T47D (cell line): ENCODE results near the gene CD79B.

ENCODE experiments used
- DNase-seq, 2 experiments: peaks; one replicate each; pipeline versions ENCODE4 v3.0.0 to v3.0.0-alpha.2; 2011 to 2012; ENCODE audit warnings: low read depth in 1 of 2, low spot score in 1 of 2
- JUND ChIP-seq: IDR thresholded peaks from 2 replicates; pipeline ENCODE4 v1.6.1; 2012; ENCODE audit warnings: low read depth
- in situ Hi-C: cut with HindIII; loops from 2 replicates; pipeline ENCODE4 v1.10.0; 2016; ENCODE audit warnings: low sequenced_read_pairs, low pct_unique_long_range_greater_than_20kb

The CD79B gene

GRCh38 chr17:63931981-63932561 is at the start of gene CD79B:
CD79B (minus strand) TSS chr17:63932331; CDS start chr17:63932261, 70 bp downstream.
- in situ Hi-C loops: no loop called here
- TF ChIP-seq JUND: no peak
- no peak for DNase-seq

GRCh38 chr17:63978272-63979200 is 46.4 kb upstream of the CD79B start:
- TF ChIP-seq JUND: no peak

GRCh38 chr17:63976702-63977101 is 44.6 kb upstream of the CD79B start:
- DNase-seq: no peak
- in situ Hi-C loops: no loop called here
- no peak for TF ChIP-seq JUND

More at GRCh38 chr17:63978272-63979200, 46.4 kb upstream of the CD79B start:
- in situ Hi-C loops: no loop called here
- DNase-seq: no peak

GRCh38 chr17:63975541-63976092 is 43.5 kb upstream of the CD79B start:
- DNase-seq: no peak
- no peak for TF ChIP-seq JUND
- in situ Hi-C loops: no loop called here

GRCh38 chr17:63974594-63975192 is 42.6 kb upstream of the CD79B start:
- in situ Hi-C loops: no loop called here
- DNase-seq: no peak
- no peak for TF ChIP-seq JUND

GRCh38 chr17:63973930-63974593 is 41.9 kb upstream of the CD79B start:
- peak in 1 of 2 experiments; percentile 35 for DNase-seq
- TF ChIP-seq JUND: no peak
- in situ Hi-C loops: no loop called here

- in situ Hi-C loops: no loop called here
- TF ChIP-seq JUND: no peak
- DNase-seq: no peak
These were observed 41.1 kb upstream of the CD79B start for GRCh38 chr17:63973247-63973646.

GRCh38 chr17:63972796-63973195 is 40.7 kb upstream of the CD79B start, which contains the start of gene SCN4A:
SCN4A (minus strand) TSS chr17:63972918; CDS start chr17:63972841, 77 bp downstream.
- no peak for DNase-seq
- no peak for TF ChIP-seq JUND
- in situ Hi-C loops: no loop called here

GRCh38 chr17:63969278-63969677 is 37.1 kb upstream of the CD79B start:
- no peak for DNase-seq
- in situ Hi-C loops: no loop called here
- no peak for TF ChIP-seq JUND

- in situ Hi-C loops: no loop called here
- TF ChIP-seq JUND: no peak
- no peak for DNase-seq
These were observed 35.8 kb upstream of the CD79B start for GRCh38 chr17:63967953-63968352.

GRCh38 chr17:63966646-63967264 is 34.6 kb upstream of the CD79B start:
- no peak for TF ChIP-seq JUND
- DNase-seq: no peak
- in situ Hi-C loops: no loop called here

- in situ Hi-C loops: no loop called here
- DNase-seq: no peak
- no peak for TF ChIP-seq JUND
These were observed 31.0 kb upstream of the CD79B start for GRCh38 chr17:63963123-63963522.
